Astrocyte (in vitro differentiated cells and primary cell): ENCODE measurements around the gene MAP2K7. TPM values are rescaled to one million over a fixed set of nuclear protein-coding genes. Genes with fewer than 3 reads are reported as not detected.

Experiments
- DNase-seq: peaks from one replicate; pipeline ENCODE4 v3.0.0-alpha.2; 2010; ENCODE audit warnings: low read depth
- FAIRE-seq: peaks from 2 replicates; lab custom pipeline; 2011; peaks lifted over from hg19 to GRCh38; lab: Jason Lieb, UNC
- H2AFZ ChIP-seq: 2 replicates; pipeline ENCODE4 v1.6.0; 2012; ENCODE audit warnings: low read depth, low read length, inconsistent platforms
- H3K27ac ChIP-seq: 2 replicates; pipeline ENCODE4 v1.5.1; 2011; ENCODE audit warnings: low read depth, low read length, inconsistent platforms
- H3K27me3 ChIP-seq: 2 replicates; pipeline ENCODE4 v1.6.0; 2011; ENCODE audit warnings: low read length, inconsistent platforms; ENCODE audit not compliant: insufficient read depth
- H3K36me3 ChIP-seq: 2 replicates; pipeline ENCODE4 v1.5.1; 2011; ENCODE audit warnings: low read length, inconsistent platforms; ENCODE audit not compliant: insufficient read depth
- H3K4me1 ChIP-seq: 2 replicates; pipeline ENCODE4 v1.5.1; 2011; ENCODE audit warnings: low read length, inconsistent platforms; ENCODE audit not compliant: insufficient read depth
- H3K4me2 ChIP-seq: 2 replicates; pipeline ENCODE4 v1.6.0; 2012; ENCODE audit warnings: low read length, inconsistent platforms
- H3K4me3 ChIP-seq: 2 replicates; pipeline ENCODE4 v1.5.1; 2011; ENCODE audit warnings: low read depth, mild to moderate bottlenecking, low read length, inconsistent platforms; ENCODE audit not compliant: insufficient read depth
- H3K79me2 ChIP-seq: 2 replicates; pipeline ENCODE4 v1.6.0; 2012; ENCODE audit warnings: mild to moderate bottlenecking, low read length, inconsistent platforms; ENCODE audit not compliant: insufficient read depth
- H3K9ac ChIP-seq: 2 replicates; pipeline ENCODE4 v1.6.0; 2012; ENCODE audit warnings: mild to moderate bottlenecking, low read length, inconsistent platforms
- H3K9me3 ChIP-seq: 2 replicates; pipeline ENCODE4 v1.5.1; 2012; ENCODE audit warnings: low read depth, mild to moderate bottlenecking, low read length, inconsistent platforms; ENCODE audit not compliant: insufficient read depth
- H4K20me1 ChIP-seq: 2 replicates; pipeline ENCODE4 v1.6.0; 2012; ENCODE audit warnings: low read length, inconsistent platforms; ENCODE audit not compliant: insufficient read depth
- H3K27ac Mint-ChIP-seq: one replicate; pipeline ENCODE4 v1.8.0; 2021; ENCODE audit warnings: mild to moderate bottlenecking, mixed read lengths; ENCODE audit not compliant: unreplicated experiment
- H3K27me3 Mint-ChIP-seq: one replicate; pipeline ENCODE4 v1.8.0; 2021; ENCODE audit warnings: low read depth, mixed read lengths; ENCODE audit not compliant: unreplicated experiment
- H3K36me3 Mint-ChIP-seq: one replicate; pipeline ENCODE4 v1.8.0; 2021; ENCODE audit warnings: low read depth, mixed read lengths; ENCODE audit not compliant: unreplicated experiment
- H3K4me1 Mint-ChIP-seq: one replicate; pipeline ENCODE4 v1.8.0; 2021; ENCODE audit warnings: low read depth, mixed read lengths; ENCODE audit not compliant: unreplicated experiment
- H3K4me3 Mint-ChIP-seq: one replicate; pipeline ENCODE4 v1.8.0; 2021; ENCODE audit warnings: mild to moderate bottlenecking, moderate library complexity, mixed read lengths; ENCODE audit not compliant: unreplicated experiment
- H3K9me3 Mint-ChIP-seq: one replicate; pipeline ENCODE4 v1.8.0; 2021; ENCODE audit warnings: mild to moderate bottlenecking, mixed read lengths; ENCODE audit not compliant: unreplicated experiment
- EZH2 ChIP-seq: IDR thresholded peaks from 2 replicates; pipeline ENCODE4 v1.6.1; 2012; ENCODE audit warnings: mild to moderate bottlenecking, low read length, inconsistent platforms; ENCODE audit not compliant: insufficient read depth
- total RNA-seq: library from RNA; stranded (reverse); gene quantifications from 2 replicates; pipeline ENCODE4 v1.2.1, GENCODE V29; 2021
- TF ChIP-seq, protein P1 (sequence below): IDR thresholded peaks from 2 replicates; pipeline ENCODE4 v1.5.1; 2011; ENCODE audit warnings: low read depth, mild to moderate bottlenecking, inconsistent platforms, low read length, moderate library complexity; ENCODE audit not compliant: insufficient read depth

MAP2K7 gene
- total RNA-seq, 1 donor from 2014 or later = 22.9 TPM

- Histone ChIP-seq H4K20me1 (no peaks in the 10 kb centered on the region), H3K9me3 (no peaks in the 10 kb centered on the region), H3K4me2 (peak overlapping the region; percentile 89), H2AFZ (peak overlapping the region; percentile 89), H3K4me1 (peaks cover 12% of the 10 kb centered on the region), H3K4me3 (no peak overlapping the region), H3K27ac (no peak overlapping the region), H3K9ac (no peak overlapping the region), H3K79me2 (no peaks in the 10 kb centered on the region), H3K27me3 (peaks cover 18% of the 10 kb centered on the region), H3K36me3 (no peaks in the 10 kb centered on the region)
- Mint-ChIP-seq H3K36me3 (no peaks in the 10 kb centered on the region), H3K27ac (peak overlapping the region; percentile 55), H3K9me3 (no peaks in the 10 kb centered on the region), H3K27me3 (peaks cover 16% of the 10 kb centered on the region), H3K4me3 (peak overlapping the region; percentile 29), H3K4me1 (peaks cover 4% of the 10 kb centered on the region)
- no peak for DNase-seq
- no peak for FAIRE-seq
- no peak for TF ChIP-seq EZH2
Observed at GRCh38 chr19:7870571-7871436, 32.9 kb upstream of the MAP2K7 start.

DNA sequence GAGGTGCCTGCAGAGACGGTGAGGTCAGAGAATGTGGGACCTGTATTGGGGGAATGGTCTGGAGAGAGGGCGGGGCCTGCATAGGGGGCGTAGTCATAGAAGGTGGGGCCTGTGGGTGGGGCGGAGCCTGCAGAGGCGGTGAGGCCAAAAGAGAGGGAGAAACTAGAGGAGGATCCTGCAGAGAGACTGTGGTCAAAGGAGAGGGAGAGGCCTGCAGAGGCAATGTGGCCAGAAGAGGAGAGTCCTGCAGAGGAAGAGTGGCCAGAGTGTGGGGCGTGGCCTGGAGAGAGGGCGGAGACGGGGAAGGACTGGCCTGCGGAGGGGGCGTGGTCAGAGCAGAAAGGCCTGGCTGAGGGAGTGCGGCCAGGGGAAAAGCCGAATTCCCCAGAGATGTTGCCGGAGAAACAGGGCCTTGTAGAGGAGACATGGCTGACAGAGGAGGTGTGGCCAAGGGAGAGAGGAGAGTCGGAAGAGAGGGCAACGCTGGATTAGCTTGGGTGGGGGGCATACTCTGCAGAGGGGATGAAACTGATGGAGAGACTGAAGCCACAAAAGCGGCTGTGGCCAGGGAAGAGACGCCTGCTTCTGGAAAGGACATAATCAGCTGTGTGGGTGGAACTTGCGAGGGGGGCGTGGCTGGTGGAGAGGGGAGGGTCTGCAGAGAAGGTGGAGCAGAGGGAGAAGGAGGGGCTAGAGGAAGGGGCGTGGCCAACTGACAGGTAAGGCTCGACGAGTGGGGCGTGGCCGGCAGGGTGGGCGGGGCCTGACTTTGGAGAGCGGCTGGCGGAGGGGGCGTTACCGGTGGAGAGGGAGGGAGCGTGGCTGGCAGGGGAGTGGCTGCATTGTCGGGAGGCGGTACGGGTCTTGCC is 32.0 kb upstream of the MAP2K7 start:
- peak; percentile 78 for DNase-seq
- no peak overlapping the region for H3K27ac ChIP-seq
- Mint-ChIP-seq H3K27me3 (peaks cover 17% of the 10 kb centered on the region), H3K36me3 (no peaks in the 10 kb centered on the region), H3K4me1 (peaks cover 4% of the 10 kb centered on the region), H3K9me3 (no peaks in the 10 kb centered on the region), H3K4me3 (peak overlapping the region; percentile 56), H3K27ac (peak overlapping the region; percentile 55)
- peak overlapping the region; percentile 39 for H3K4me3 ChIP-seq
- peak overlapping the region; percentile 89 for H2AFZ ChIP-seq
- H3K36me3 ChIP-seq = no peaks in the 10 kb centered on the region
- peak overlapping the region; percentile 35 for H3K9ac ChIP-seq
- peaks cover 12% of the 10 kb centered on the region for H3K4me1 ChIP-seq
- H3K79me2 ChIP-seq = no peaks in the 10 kb centered on the region
- TF ChIP-seq, protein P1, sequence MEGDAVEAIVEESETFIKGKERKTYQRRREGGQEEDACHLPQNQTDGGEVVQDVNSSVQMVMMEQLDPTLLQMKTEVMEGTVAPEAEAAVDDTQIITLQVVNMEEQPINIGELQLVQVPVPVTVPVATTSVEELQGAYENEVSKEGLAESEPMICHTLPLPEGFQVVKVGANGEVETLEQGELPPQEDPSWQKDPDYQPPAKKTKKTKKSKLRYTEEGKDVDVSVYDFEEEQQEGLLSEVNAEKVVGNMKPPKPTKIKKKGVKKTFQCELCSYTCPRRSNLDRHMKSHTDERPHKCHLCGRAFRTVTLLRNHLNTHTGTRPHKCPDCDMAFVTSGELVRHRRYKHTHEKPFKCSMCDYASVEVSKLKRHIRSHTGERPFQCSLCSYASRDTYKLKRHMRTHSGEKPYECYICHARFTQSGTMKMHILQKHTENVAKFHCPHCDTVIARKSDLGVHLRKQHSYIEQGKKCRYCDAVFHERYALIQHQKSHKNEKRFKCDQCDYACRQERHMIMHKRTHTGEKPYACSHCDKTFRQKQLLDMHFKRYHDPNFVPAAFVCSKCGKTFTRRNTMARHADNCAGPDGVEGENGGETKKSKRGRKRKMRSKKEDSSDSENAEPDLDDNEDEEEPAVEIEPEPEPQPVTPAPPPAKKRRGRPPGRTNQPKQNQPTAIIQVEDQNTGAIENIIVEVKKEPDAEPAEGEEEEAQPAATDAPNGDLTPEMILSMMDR = no peak
- no peak for TF ChIP-seq EZH2
- H4K20me1 ChIP-seq = no peaks in the 10 kb centered on the region
- H3K4me2 ChIP-seq = peak overlapping the region; percentile 89
- no peaks in the 10 kb centered on the region for H3K9me3 ChIP-seq
- H3K27me3 ChIP-seq = peaks cover 18% of the 10 kb centered on the region
- no peak for FAIRE-seq
